GM12878 (cell line): ENCODE measurements around the gene LRP5. TPM values are rescaled to one million over a fixed set of nuclear protein-coding genes. Genes with fewer than 3 reads are reported as not detected.

Source experiments
- ASH2L ChIP-seq: fragments of 300-600, 200-600 bp; sonication (generic); IDR thresholded peaks from 2 replicates; pipeline ENCODE4 v1.6.1; 2017; ENCODE audit warnings: low read depth, mild to moderate bottlenecking, borderline replicate concordance
- BMI1 ChIP-seq: fragments of 450-650 bp; IDR thresholded peaks from 2 replicates; pipeline ENCODE4 v1.6.1; 2016; ENCODE audit warnings: mild to moderate bottlenecking, moderate library complexity, borderline replicate concordance
- CEBPB ChIP-seq, 2 experiments: fragments of 150-350 bp in 1 of 2; IDR thresholded peaks; 2 replicates each; pipeline ENCODE4 v1.6.1; 2012 to 2014; ENCODE audit warnings: low read depth in 2 of 2, low read length in 2 of 2, borderline replicate concordance in 1 of 2, inconsistent platforms in 1 of 2
- CHD1 ChIP-seq: IDR thresholded peaks from 2 replicates; pipeline ENCODE4 v1.6.1; 2012; ENCODE audit warnings: low read depth, low read length, improper control_type of control experiment
- DPF2 ChIP-seq: fragments of 450-650 bp; IDR thresholded peaks from 2 replicates; pipeline ENCODE4 v1.6.1; 2017; ENCODE audit warnings: mild to moderate bottlenecking
- HDGF ChIP-seq: fragments of 450-650 bp; IDR thresholded peaks from 2 replicates; pipeline ENCODE4 v1.6.1; 2016; ENCODE audit warnings: antibody characterized with exemption
- IKZF2 ChIP-seq, 2 experiments: fragments of 450-650 bp; IDR thresholded peaks; 2 replicates each; pipeline ENCODE4 v1.6.1; 2017; ENCODE audit warnings: mild to moderate bottlenecking in 2 of 2, moderate library complexity in 2 of 2
- KLF5 ChIP-seq: fragments of 450-650 bp; IDR thresholded peaks from 2 replicates; pipeline ENCODE4 v1.6.1; 2014; ENCODE audit warnings: mild to moderate bottlenecking; ENCODE audit not compliant: partially characterized antibody
- MYB ChIP-seq: fragments of 150-350 bp; IDR thresholded peaks from 2 replicates; pipeline ENCODE4 v1.6.1; 2014; ENCODE audit warnings: mild to moderate bottlenecking, low read depth, low read length, borderline replicate concordance
- NBN ChIP-seq: fragments of 450-650 bp; IDR thresholded peaks from 2 replicates; pipeline ENCODE4 v1.6.1; 2016
- NFXL1 ChIP-seq: fragments of 450-650 bp; IDR thresholded peaks from 2 replicates; pipeline ENCODE4 v1.6.1; 2017; ENCODE audit warnings: antibody characterized with exemption, mild to moderate bottlenecking, borderline replicate concordance
- NFYA ChIP-seq: IDR thresholded peaks from 2 replicates; pipeline ENCODE4 v1.6.1; 2011; ENCODE audit warnings: low read depth, mild to moderate bottlenecking, low read length, improper control_type of control experiment, borderline replicate concordance
- PML ChIP-seq: IDR thresholded peaks from 2 replicates; pipeline ENCODE4 v1.6.1; 2012; ENCODE audit warnings: low read length, inconsistent platforms
- PRDM15 ChIP-seq: fragments of 450-650 bp; formaldehyde crosslinking; IDR thresholded peaks from 2 replicates; pipeline ENCODE4 v1.4.0; 2020; ENCODE audit warnings: mild to moderate bottlenecking, moderate library complexity
- SIN3A ChIP-seq: IDR thresholded peaks from 2 replicates; pipeline ENCODE4 v1.6.1; 2012; ENCODE audit warnings: low read depth, low read length, improper control_type of control experiment
- SREBF2 ChIP-seq: IDR thresholded peaks from 2 replicates; pipeline ENCODE4 v1.6.1; 2012; ENCODE audit warnings: mild to moderate bottlenecking, low read length
- USF1 ChIP-seq: IDR thresholded peaks from 2 replicates; pipeline ENCODE4 v1.6.1; 2011; ENCODE audit warnings: borderline replicate concordance, low read depth, mild to moderate bottlenecking, moderate library complexity, mixed read lengths, low read length; ENCODE audit not compliant: insufficient read depth; ENCODE audit errors: extremely low read length
- ZNF217 ChIP-seq: fragments of 450-650 bp; IDR thresholded peaks from 2 replicates; pipeline ENCODE4 v1.6.1; 2017; ENCODE audit warnings: antibody characterized with exemption, mild to moderate bottlenecking
- polyA plus RNA-seq, 11 experiments: library from polyadenylated mRNA; depleted of rRNA in 4 of 11; unstranded in 6 of 11; stranded (reverse) in 5 of 11; fragments of >200 nt; fragmentation: Nextera tagmentation in 4 of 11; fragmentation: Illumina TruSeq in 1 of 11; extraction: Ambion mirVana in 4 of 11; extraction: Trizol in 1 of 11; gene quantifications; 1 replicate in 1 of 11; 2 replicates in 10 of 11; pipeline versions ENCODE4 v1.2.1 to v1.2.3, GENCODE V29; 2011 to 2016; ENCODE audit warnings: inconsistent platforms in 2 of 11, missing spikeins in 2 of 11, low read depth in 1 of 11
- total RNA-seq, 4 experiments: library from RNA; depleted of rRNA in 3 of 4; stranded (reverse); fragments of >200 nt in 3 of 4; fragmentation: Illumina TruSeq in 1 of 4; extraction: Trizol in 1 of 4; gene quantifications; 2 replicates each; pipeline versions ENCODE4 v1.2.1 to v1.2.3, GENCODE V29; 2013 to 2021
- TF ChIP-seq, protein P1 (sequence below): IDR thresholded peaks from 2 replicates; pipeline ENCODE4 v1.6.1; 2012; ENCODE audit warnings: low read depth, low read length, improper control_type of control experiment
- TF ChIP-seq, protein P2 (sequence below): IDR thresholded peaks from 2 replicates; pipeline ENCODE4 v1.6.1; 2012; ENCODE audit warnings: mild to moderate bottlenecking, low read depth, low read length
- TF ChIP-seq, protein P3 (sequence below): fragments of 450-650 bp; IDR thresholded peaks from 2 replicates; pipeline ENCODE4 v1.6.1; 2016; ENCODE audit warnings: mild to moderate bottlenecking

LRP5 gene
- total and polyA plus RNA-seq, 10 of the 15 experiments (the other 5 are each of a cell fraction or from before 2014, with no cell fraction given) = 0.37 to 34.0 (median 6.6) TPM

- TF ChIP-seq, protein P1, sequence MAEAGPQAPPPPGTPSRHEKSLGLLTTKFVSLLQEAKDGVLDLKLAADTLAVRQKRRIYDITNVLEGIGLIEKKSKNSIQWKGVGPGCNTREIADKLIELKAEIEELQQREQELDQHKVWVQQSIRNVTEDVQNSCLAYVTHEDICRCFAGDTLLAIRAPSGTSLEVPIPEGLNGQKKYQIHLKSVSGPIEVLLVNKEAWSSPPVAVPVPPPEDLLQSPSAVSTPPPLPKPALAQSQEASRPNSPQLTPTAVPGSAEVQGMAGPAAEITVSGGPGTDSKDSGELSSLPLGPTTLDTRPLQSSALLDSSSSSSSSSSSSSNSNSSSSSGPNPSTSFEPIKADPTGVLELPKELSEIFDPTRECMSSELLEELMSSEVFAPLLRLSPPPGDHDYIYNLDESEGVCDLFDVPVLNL = no peak
- TF ChIP-seq MYB (no peak), USF1 (no peak), NBN (peak; percentile 73), ZNF217 (no peak), DPF2 (peak; percentile 68; the same call in 1 of the 2 replicates), SIN3A (no peak), ASH2L (no peak), CEBPB (IDR thresholded peaks at IDR 0.05; ENCODE audit: borderline replicate concordance in 1 of 2, low read depth in 2 of 2, low read length in 2 of 2) (no peak), CHD1 (no peak), NFXL1 (no peak), PML (no peak), KLF5 (no peak), IKZF2 (IDR thresholded peaks at IDR 0.05) (peak; percentile 88 to 89), NFYA (no peak), HDGF (no peak), BMI1 (no peak), SREBF2 (no peak), PRDM15 (CRISPR knock-in tag) (0 out of 2 replicates have a peak, but pooled peaks have one; percentile 42)
- TF ChIP-seq, protein P2, sequence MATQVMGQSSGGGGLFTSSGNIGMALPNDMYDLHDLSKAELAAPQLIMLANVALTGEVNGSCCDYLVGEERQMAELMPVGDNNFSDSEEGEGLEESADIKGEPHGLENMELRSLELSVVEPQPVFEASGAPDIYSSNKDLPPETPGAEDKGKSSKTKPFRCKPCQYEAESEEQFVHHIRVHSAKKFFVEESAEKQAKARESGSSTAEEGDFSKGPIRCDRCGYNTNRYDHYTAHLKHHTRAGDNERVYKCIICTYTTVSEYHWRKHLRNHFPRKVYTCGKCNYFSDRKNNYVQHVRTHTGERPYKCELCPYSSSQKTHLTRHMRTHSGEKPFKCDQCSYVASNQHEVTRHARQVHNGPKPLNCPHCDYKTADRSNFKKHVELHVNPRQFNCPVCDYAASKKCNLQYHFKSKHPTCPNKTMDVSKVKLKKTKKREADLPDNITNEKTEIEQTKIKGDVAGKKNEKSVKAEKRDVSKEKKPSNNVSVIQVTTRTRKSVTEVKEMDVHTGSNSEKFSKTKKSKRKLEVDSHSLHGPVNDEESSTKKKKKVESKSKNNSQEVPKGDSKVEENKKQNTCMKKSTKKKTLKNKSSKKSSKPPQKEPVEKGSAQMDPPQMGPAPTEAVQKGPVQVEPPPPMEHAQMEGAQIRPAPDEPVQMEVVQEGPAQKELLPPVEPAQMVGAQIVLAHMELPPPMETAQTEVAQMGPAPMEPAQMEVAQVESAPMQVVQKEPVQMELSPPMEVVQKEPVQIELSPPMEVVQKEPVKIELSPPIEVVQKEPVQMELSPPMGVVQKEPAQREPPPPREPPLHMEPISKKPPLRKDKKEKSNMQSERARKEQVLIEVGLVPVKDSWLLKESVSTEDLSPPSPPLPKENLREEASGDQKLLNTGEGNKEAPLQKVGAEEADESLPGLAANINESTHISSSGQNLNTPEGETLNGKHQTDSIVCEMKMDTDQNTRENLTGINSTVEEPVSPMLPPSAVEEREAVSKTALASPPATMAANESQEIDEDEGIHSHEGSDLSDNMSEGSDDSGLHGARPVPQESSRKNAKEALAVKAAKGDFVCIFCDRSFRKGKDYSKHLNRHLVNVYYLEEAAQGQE = no peak
- TF ChIP-seq, protein P3, sequence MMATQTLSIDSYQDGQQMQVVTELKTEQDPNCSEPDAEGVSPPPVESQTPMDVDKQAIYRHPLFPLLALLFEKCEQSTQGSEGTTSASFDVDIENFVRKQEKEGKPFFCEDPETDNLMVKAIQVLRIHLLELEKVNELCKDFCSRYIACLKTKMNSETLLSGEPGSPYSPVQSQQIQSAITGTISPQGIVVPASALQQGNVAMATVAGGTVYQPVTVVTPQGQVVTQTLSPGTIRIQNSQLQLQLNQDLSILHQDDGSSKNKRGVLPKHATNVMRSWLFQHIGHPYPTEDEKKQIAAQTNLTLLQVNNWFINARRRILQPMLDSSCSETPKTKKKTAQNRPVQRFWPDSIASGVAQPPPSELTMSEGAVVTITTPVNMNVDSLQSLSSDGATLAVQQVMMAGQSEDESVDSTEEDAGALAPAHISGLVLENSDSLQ = peak; percentile 32; the same call in 1 of the 2 replicates
Observed at GRCh38 chr11:68282141-68282860, 30.1 kb upstream of the LRP5 start (continued).
